Measurements from ENCODE around the gene KCNC1. TPM values are rescaled to one million over a fixed set of nuclear protein-coding genes. Genes with fewer than 3 reads are reported as not detected.

Gene KCNC1
- total RNA-seq, 1 donor, result not detected

DNA sequence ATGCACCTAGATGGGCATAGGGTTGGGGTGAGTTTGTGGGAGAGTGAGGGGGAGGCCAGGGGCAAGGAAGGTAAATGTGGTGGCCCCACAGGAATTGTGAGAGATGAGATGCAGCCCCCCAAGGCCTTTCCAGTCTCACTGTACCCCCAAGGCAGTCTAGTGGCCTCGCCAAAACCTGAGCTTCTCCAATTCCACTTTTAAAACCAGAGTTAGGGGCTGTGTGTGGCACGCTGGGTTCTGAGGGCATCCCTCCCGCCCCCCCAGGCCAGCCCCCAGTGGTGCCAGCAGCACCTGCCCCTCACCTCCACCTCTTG is 40.4 kb downstream of the KCNC1 start:
- DNase-seq (ENCODE audit: low read depth), result no peak
- TF ChIP-seq, protein P1, sequence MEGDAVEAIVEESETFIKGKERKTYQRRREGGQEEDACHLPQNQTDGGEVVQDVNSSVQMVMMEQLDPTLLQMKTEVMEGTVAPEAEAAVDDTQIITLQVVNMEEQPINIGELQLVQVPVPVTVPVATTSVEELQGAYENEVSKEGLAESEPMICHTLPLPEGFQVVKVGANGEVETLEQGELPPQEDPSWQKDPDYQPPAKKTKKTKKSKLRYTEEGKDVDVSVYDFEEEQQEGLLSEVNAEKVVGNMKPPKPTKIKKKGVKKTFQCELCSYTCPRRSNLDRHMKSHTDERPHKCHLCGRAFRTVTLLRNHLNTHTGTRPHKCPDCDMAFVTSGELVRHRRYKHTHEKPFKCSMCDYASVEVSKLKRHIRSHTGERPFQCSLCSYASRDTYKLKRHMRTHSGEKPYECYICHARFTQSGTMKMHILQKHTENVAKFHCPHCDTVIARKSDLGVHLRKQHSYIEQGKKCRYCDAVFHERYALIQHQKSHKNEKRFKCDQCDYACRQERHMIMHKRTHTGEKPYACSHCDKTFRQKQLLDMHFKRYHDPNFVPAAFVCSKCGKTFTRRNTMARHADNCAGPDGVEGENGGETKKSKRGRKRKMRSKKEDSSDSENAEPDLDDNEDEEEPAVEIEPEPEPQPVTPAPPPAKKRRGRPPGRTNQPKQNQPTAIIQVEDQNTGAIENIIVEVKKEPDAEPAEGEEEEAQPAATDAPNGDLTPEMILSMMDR (IDR thresholded peaks at IDR 0.05; ENCODE audit: insufficient read depth, low read depth, low read length), result no peak

DNA sequence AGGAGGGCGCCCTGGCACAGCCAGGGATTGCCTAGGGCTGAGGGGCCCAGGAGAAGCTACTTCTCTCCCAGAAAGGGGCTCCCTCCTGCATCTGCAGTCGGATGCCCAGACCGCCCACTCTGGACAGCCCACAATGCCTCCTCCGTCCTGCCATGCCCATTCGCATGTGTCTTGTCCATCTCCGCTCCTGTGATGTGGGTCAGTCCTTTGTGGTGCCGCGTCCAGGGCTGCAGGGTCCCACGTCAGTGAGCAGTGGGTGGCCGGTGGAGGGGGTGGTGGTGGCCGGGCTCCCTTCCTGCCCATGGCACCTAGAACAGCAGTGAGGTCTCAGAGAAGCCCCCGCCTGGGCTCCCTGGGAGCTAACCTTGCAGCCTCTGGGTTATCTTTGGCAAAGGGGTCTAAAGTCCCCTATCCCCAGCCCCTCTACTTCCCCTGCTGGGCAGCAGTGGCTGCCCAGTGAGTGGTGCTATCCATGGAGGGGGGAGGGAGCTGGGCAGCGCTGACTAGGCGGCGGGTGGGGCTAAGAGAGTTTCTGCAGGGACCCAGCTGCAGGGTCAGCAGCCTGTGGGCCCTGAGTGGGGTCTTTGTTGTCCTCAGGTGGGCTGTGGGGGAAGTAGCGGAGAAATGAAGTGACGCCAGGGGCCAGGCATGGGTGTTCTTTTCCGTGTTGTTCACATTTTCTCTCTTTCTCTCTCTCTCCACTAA is 41.1 kb downstream of the KCNC1 start:
- no peak overlapping the region for H3K4me3 ChIP-seq (ENCODE audit: low read depth, low read length)
- TF ChIP-seq, protein P1 (IDR thresholded peaks at IDR 0.05; ENCODE audit: insufficient read depth, low read depth, low read length), result no peak
- DNase-seq (ENCODE audit: low read depth), result no peak

More for the DNA sequence above, 40.4 kb downstream of the KCNC1 start:
- H3K4me3 ChIP-seq (ENCODE audit: low read depth, low read length), result no peak overlapping the region

DNA sequence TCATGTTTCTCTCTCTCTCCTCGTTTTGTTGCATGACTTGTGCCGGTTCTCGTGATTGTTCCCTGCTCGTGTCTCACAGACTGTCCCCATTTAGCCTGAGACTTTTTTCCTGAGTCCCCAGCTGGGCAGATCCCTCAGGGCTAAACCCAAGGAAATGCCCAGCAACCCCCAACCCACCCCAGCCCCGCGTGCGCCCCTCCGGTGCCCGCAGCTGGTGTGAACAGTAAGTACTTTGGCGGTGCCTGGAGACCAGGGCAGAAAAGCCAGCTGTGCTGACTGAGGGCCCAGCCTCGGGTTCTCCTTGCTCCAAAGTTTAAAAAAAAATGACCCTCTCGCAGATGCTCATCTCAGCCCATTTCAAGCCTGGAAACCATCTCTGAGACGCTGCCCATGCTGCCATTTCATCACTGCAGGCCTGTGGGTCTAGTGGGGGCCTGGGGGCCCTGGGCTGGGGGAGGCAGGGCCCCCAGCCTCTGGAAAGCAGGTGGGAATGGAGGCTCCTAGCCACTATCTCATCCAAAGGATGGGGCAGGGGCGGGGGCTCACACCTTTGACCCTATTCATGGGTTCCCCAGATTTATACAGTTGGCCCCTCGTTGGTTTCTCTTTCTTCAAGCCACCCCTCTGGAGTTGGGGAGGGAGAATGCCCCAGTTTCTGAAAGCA is 41.8 kb downstream of the KCNC1 start:
- no peak overlapping the region for H3K4me3 ChIP-seq (ENCODE audit: low read depth, low read length)
- DNase-seq (ENCODE audit: low read depth), result no peak
- TF ChIP-seq, protein P1 (IDR thresholded peaks at IDR 0.05; ENCODE audit: insufficient read depth, low read depth, low read length), result no peak

DNA sequence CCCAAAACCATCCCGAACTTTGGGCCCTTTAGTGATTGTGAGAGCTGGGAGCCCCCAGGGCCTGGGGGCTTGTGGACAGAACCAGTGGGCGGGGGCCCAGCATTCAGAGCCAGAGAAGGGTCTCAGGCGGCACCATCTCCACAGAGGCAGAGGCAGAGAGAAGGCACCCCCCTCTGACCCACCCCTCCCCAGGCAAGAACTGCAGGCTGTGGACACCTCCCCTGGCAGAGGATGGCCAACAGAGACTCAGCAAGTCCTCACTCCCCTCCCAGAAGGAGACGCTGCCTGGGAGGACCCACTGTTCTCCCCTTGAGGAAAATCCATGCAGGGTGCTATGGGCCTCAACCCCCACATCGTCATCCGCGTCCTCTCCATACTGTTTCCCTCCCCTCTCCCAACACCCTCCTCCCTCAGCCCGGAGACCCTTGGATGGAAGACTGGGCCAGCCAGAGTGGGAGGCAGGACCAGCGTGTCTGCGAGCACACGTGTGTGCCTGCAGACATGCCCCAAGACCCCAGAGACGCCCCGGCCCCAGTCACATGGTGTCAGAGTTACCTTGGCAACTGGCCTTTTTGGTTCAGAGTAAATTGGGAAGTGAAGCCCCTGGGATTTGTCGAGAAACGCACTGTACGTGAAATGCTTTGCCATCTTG is 42.6 kb downstream of the KCNC1 start:
- TF ChIP-seq, protein P1 (IDR thresholded peaks at IDR 0.05; ENCODE audit: insufficient read depth, low read depth, low read length), result no peak
- H3K4me3 ChIP-seq (ENCODE audit: low read depth, low read length), result no peak overlapping the region
- no peak for DNase-seq (ENCODE audit: low read depth)

DNA sequence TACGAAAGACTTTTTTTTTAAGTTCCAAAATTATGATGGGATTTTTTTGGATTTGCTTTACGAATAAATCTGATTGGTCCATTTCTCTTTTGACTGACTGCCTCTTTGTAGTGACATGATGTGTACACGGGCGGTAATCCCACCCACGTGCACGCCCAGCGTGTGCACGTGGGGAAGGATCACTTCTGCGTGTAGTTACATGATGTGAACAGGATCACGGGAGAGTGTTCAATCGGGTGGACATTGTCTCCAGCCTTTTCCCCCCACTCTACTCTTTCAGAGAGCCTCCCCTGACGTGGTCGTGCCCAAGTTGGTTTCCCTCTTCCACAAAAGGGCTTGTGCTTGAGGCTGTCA is 43.1 kb downstream of the KCNC1 start:
- no peak overlapping the region for H3K4me3 ChIP-seq (ENCODE audit: low read depth, low read length)
- TF ChIP-seq, protein P1 (IDR thresholded peaks at IDR 0.05; ENCODE audit: insufficient read depth, low read depth, low read length), result no peak
- DNase-seq (ENCODE audit: low read depth), result no peak

DNA sequence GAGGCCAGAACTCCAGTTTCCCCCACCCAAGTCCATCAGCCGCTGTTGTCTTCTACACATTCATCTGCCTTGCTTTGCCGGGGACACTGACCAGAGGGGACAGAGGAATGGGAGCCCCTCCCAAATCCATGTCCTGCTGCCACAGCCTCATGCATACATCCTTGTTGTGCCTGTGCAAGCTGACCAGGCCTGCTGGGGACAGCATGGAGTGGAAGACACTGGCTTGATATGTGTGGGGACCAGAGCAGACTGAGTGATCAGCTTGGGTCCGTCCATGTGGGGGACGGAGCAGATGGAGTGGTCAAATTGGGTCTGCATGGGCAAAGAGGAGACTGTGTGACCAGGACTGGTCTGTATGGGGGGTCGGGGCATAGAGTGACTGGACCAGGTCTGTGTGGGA is 43.8 kb downstream of the KCNC1 start:
- DNase-seq (ENCODE audit: low read depth), result no peak
- no peak overlapping the region for H3K4me3 ChIP-seq (ENCODE audit: low read depth, low read length)
- TF ChIP-seq, protein P1 (IDR thresholded peaks at IDR 0.05; ENCODE audit: insufficient read depth, low read depth, low read length), result no peak
